Suprapubic skin (tissue), 4 donors: ENCODE results near the gene VSTM2B.

Experiments
- CTCF ChIP-seq, 2 donors: fragments of 200-600 bp in 1 of 2; fragments of 450-650 bp in 1 of 2; sonication (generic) in 1 of 2; IDR thresholded peaks; one replicate each; pipeline ENCODE4 v1.5.1; 2016 to 2019; ENCODE audit warnings: antibody characterized with exemption in 2 of 2, mild to moderate bottlenecking in 1 of 2, moderate library complexity in 1 of 2
- EP300 ChIP-seq: sonication (generic); formaldehyde crosslinking; IDR thresholded peaks from one replicate; pipeline ENCODE4 v1.6.1; 2017; ENCODE audit warnings: antibody characterized with exemption
- POLR2AphosphoS5 ChIP-seq, 3 donors: sonication (generic); formaldehyde crosslinking; IDR thresholded peaks; one replicate each; pipeline ENCODE4 v1.6.1; 2017; ENCODE audit warnings: antibody characterized with exemption in 3 of 3

DNA sequence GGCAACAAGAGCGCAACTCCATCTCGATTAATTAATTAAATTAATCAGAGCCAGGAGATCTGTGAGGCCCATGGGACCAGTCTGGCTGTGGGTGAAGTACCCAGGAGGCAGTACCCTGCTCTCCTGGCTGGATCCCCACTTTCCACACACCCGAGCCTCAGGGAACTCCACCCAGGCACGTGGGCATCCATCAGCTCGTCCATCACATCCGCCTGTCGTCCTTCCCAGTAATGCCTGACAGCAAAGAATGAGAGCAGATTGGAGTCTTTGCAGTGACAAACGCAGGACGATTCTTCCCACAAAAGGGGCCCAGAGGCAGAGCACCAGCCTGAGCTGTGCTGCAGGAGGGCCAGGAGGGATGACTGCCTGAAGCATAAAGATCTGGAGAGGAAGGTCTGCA, 35.8 kb downstream of the VSTM2B start:
- TF ChIP-seq CTCF (IDR thresholded peaks at IDR 0.05) = no peak
- no peak for TF ChIP-seq EP300
- TF ChIP-seq POLR2AphosphoS5 (IDR thresholded peaks at IDR 0.05) = no peak
